ENCODE measurements around the gene TRPV6. TPM values are rescaled to one million over a fixed set of nuclear protein-coding genes. Genes with fewer than 3 reads are reported as not detected.

Gene TRPV6
- total and polyA plus RNA-seq, 2 of the 4 experiments (the other 2 are of a cell fraction): 0.03 TPM; not detected in 1

DNA sequence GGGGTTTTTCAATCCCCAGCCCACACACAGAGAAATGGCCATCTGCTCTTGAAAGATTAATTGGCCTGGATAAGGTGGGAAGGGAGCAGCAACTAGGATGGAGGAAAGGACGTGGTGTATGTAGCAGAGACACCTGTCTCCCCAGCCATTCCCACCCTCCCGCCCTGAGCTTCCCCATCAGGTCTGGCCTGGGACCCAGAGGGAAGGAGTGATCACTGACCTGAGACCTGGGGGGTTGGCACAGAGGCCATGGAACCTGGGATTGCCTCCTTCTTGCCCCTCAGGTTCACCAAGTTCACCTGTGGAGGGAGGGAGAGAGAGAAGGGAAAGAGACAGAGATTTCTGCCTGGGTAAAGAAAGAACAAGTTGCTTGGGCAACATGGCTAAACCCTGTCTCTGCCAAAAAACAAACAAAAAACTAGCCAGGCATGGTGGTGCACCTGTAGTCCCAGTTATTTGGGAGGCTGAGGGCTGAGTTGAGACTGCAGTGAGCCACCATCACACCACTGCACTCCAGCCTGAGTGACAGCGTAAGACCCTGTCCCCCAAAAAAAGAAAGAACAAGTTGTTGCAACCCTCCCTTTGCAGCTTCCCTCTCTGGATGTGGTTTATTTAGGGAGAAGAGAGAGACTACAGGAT is 11.3 kb upstream of the TRPV6 start:
- no peak for DNase-seq
- intact Hi-C loops (cut with micrococcal nuclease): no loop called here
- no peak overlapping the region for H3K9ac ChIP-seq (ENCODE audit: low read depth, low read length)
- no peak overlapping the region for H4K5ac ChIP-seq (ENCODE audit: low read depth, low read length)
- H2AK9ac ChIP-seq (replicated peaks; ENCODE audit: low read depth, low read length, poor library complexity): no peak overlapping the region
- H3K9me3 ChIP-seq (ENCODE audit: control insufficient read depth, insufficient read depth, low read length): no peaks in the 10 kb centered on the region
- H3K4ac ChIP-seq (ENCODE audit: low read depth, low read length): no peak overlapping the region
- H4K8ac ChIP-seq (ENCODE audit: low read depth in 2 of 2, low read length in 2 of 2): no peak overlapping the region
- H2BK15ac ChIP-seq (ENCODE audit: low read depth, low read length): no peak overlapping the region
- no CpG with 5 or more reads among the region's 3 CpGs for WGBS, 2 experiments (ENCODE audit: extremely low coverage in 2 of 2, insufficient read length in 1 of 2)
- H2BK5ac ChIP-seq (ENCODE audit: low read depth, low read length, poor library complexity, severe bottlenecking): no peak overlapping the region
- no peak overlapping the region for H3K14ac ChIP-seq (replicated peaks; ENCODE audit: low read depth, low read length)
- no peak overlapping the region for H2BK120ac ChIP-seq (ENCODE audit: low read depth, low read length)
- H3K79me1 ChIP-seq (ENCODE audit: low read depth in 1 of 2, low read length in 2 of 2): no peaks in the 10 kb centered on the region
- no peak overlapping the region for H3K4me2 ChIP-seq (ENCODE audit: low read depth, low read length)
- H3K27ac ChIP-seq (ENCODE audit: insufficient read depth, low read length): no peak overlapping the region
- no peaks in the 10 kb centered on the region for H3K36me3 ChIP-seq (ENCODE audit: control insufficient read depth, insufficient read depth, low read length)
- no peaks in the 10 kb centered on the region for H3K4me1 ChIP-seq (ENCODE audit: control insufficient read depth, insufficient read depth, low read length)
- ChIA-PET CTCF (no interaction called here), POLR2A (ENCODE audit: unreplicated experiment) (no interaction called here)
- dilution Hi-C loops (cut with HindIII; ENCODE audit: low sequenced_read_pairs, unreplicated experiment): no loop called here
- no peak overlapping the region for H2AFZ ChIP-seq (replicated peaks; ENCODE audit: low read length, poor library complexity)
- no peak overlapping the region for H3K56ac ChIP-seq (ENCODE audit: extremely low read depth, insufficient read depth, low read length)
- H2AK5ac ChIP-seq (ENCODE audit: low read depth, low read length): no peak overlapping the region
- no TSS peak for BruUV-seq (replicated peaks)
- in situ Hi-C loops (cut with MboI; ENCODE audit: low sequenced_read_pairs): no loop called here
- H2BK20ac ChIP-seq (ENCODE audit: low read depth, low read length): no peak overlapping the region
- ATAC-seq (ENCODE audit: low read depth): no peak
- H3K18ac ChIP-seq (ENCODE audit: low read depth, low read length): no peak overlapping the region
- H4K20me1 ChIP-seq (ENCODE audit: insufficient read depth, low read length): no peaks in the 10 kb centered on the region
- H3K4me3 ChIP-seq (ENCODE audit: insufficient read depth, low read depth, low read length): no peak overlapping the region
- TF ChIP-seq, protein P1, sequence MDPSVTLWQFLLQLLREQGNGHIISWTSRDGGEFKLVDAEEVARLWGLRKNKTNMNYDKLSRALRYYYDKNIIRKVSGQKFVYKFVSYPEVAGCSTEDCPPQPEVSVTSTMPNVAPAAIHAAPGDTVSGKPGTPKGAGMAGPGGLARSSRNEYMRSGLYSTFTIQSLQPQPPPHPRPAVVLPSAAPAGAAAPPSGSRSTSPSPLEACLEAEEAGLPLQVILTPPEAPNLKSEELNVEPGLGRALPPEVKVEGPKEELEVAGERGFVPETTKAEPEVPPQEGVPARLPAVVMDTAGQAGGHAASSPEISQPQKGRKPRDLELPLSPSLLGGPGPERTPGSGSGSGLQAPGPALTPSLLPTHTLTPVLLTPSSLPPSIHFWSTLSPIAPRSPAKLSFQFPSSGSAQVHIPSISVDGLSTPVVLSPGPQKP (IDR thresholded peaks at IDR 0.05; ENCODE audit: borderline replicate concordance, low read depth, low read length): no peak
- TF ChIP-seq NFE2L2 (IDR thresholded peaks at IDR 0.05; ENCODE audit: low read depth, low read length): no peak
- no peak for TF ChIP-seq RFX5 (IDR thresholded peaks at IDR 0.05; ENCODE audit: low read depth, low read length)
- TF ChIP-seq RAD21 (IDR thresholded peaks at IDR 0.05; ENCODE audit: low read length): no peak
- H3K9me1 ChIP-seq (ENCODE audit: insufficient read depth, low read length): no peaks in the 10 kb centered on the region
- H3K27me3 ChIP-seq (ENCODE audit: control insufficient read depth, insufficient read depth, low read length): no peaks in the 10 kb centered on the region
- no peak overlapping the region for H4K91ac ChIP-seq (ENCODE audit: insufficient read depth, low read depth, low read length)
- H3K23ac ChIP-seq (ENCODE audit: low read depth, low read length): no peak overlapping the region
